Astrocyte of the spinal cord (primary cell): ENCODE results near the gene CAPZA2.

ENCODE experiments used
- DNase-seq: peaks from one replicate; pipeline ENCODE4 v3.0.0; 2011; ENCODE audit warnings: low read depth, low spot score
- H3K4me3 ChIP-seq: 2 replicates; pipeline ENCODE4 v1.5.1; 2011; ENCODE audit warnings: low read depth, mild to moderate bottlenecking, low read length, moderate library complexity
- in situ Hi-C: cut with HindIII; loops from 2 replicates; pipeline ENCODE4 v1.10.0; 2017; ENCODE audit warnings: low sequenced_read_pairs
- TF ChIP-seq, protein P1 (sequence below): IDR thresholded peaks from 2 replicates; pipeline ENCODE4 v1.5.1; 2012; ENCODE audit warnings: low read depth, mild to moderate bottlenecking, low read length, inconsistent platforms

The CAPZA2 gene

DNA sequence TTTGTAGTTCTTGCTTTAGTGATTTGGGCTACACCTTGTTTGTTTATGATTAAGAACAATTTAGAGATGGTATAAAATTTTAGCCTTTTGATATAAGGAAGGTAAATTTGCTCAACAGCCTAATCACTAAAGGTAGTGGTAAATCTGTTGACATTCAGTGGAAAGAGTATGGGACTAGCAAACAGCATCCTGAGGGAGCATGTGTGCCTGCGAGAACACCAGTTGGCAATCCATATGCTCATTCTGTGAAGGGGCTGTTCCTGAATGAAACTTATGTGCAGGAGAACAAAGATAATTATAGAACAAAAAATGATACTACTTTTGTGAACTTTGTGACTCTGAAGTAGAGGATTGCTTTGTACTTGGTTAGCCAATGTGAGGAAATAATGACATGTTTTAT is 44.0 kb downstream of the CAPZA2 start:
- in situ Hi-C loops: no loop called here
- DNase-seq: no peak
- H3K4me3 ChIP-seq: no peak overlapping the region
- TF ChIP-seq, protein P1, sequence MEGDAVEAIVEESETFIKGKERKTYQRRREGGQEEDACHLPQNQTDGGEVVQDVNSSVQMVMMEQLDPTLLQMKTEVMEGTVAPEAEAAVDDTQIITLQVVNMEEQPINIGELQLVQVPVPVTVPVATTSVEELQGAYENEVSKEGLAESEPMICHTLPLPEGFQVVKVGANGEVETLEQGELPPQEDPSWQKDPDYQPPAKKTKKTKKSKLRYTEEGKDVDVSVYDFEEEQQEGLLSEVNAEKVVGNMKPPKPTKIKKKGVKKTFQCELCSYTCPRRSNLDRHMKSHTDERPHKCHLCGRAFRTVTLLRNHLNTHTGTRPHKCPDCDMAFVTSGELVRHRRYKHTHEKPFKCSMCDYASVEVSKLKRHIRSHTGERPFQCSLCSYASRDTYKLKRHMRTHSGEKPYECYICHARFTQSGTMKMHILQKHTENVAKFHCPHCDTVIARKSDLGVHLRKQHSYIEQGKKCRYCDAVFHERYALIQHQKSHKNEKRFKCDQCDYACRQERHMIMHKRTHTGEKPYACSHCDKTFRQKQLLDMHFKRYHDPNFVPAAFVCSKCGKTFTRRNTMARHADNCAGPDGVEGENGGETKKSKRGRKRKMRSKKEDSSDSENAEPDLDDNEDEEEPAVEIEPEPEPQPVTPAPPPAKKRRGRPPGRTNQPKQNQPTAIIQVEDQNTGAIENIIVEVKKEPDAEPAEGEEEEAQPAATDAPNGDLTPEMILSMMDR: no peak

DNA sequence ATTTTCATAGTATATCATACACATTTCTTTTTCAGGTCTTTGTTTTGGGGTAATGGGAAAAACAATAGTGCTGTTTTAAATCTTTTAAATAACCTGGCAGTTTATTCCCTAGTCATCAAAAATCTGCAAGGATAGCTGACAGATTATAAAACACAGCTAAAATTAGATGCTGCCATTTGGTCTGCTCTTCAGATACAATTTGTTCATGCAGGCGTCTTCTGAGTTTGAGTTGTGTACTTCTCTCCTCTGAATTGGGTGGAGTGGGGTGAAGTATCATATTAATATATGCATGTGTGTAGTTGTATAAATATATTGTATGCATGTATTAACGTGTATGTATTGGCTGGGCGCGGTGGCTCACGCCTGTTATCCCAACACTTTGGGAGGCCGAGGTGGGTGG is 48.0 kb downstream of the CAPZA2 start:
- H3K4me3 ChIP-seq: no peak overlapping the region
- TF ChIP-seq, protein P1: no peak
- in situ Hi-C loops: no loop called here
- no peak for DNase-seq

DNA sequence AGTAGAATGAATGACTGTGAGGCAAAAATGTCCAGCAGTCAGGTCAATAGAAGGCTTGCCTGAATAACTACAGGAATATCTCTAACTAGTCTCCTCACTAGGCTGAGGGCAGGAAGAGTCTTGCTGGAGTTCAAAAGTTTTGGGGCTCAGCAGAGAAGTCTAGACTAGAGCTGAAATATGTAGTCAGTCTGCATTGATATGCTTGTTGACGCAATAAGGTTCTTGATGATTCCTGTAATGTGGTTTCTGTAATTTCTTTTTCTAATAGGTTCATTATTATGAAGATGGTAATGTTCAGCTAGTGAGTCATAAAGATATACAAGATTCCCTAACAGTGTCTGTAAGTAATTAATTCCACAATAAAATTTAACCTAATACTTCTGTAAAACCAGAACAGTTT is 49.4 kb downstream of the CAPZA2 start:
- H3K4me3 ChIP-seq: no peak overlapping the region
- in situ Hi-C loops: no loop called here
- DNase-seq: no peak
- TF ChIP-seq, protein P1: no peak

DNA sequence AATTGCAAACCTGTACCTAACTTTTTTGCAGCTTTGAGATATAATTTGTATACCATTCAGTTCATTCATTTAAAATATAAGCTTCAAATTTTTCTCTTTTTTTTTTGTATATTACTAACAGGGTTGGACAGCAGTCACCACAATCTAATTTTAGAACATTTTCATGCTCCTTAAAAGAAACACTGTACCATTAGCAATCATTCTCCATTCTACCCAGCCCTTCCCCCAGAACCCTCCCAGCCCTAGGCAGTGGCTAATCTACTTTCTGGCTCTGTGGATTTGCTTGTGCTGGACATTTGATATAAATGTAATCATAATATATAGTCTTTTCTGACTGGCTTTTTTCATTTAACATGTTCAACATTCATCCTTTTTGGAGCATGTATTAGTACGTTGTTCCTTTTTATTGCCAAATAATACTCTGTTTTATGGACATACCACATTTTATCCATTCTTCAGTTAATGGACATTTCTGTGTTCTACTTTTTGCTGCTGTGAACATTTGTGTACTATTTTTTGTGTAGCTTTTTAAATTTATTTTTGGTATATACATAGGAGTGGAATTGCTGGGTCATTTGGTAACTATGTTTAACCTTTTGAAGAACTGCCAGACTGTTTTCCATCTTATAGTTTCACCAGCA is 50.0 kb downstream of the CAPZA2 start:
- no peak overlapping the region for H3K4me3 ChIP-seq
- in situ Hi-C loops: no loop called here
- DNase-seq: no peak
- TF ChIP-seq, protein P1: no peak

DNA sequence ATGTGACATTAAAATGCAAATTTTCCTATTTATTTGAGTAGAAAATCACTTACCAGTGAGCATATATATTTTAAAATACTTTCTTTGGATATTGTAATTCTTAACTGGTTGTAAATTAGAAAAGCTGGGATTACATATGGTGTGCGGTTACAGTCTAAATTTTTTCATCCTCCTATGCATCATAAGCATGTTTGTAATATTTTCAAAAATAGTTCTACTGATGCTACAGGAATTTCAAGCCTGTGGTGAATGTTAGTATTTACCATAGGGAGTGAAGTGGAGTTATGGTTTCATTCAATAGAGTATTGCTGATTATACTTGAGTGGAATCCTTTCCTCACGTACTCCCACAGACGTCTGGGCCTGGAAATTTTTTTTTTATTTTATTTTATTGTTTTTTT is 56.3 kb downstream of the CAPZA2 start:
- DNase-seq: no peak
- in situ Hi-C loops: no loop called here
- TF ChIP-seq, protein P1: no peak
- no peak overlapping the region for H3K4me3 ChIP-seq

DNA sequence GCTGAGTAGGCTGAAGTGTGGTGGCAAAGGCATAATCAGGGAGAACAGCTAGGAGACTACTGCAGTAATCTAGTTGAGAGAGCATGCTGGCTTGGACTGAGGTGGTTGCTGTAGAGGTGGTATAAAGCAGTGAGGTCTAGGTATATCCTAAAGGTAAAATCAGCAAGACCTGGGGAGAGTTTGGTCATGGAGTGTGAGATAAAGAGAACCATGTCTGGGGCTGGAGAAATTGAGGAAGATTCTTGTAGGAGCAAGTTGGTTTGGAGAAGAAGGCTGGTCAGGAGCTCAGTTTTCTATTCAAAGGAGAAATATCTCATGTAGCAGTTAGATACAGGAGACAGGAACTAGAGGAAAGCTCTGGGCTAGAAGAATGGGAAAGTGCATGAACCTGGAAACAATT is 58.0 kb downstream of the CAPZA2 start:
- no peak for DNase-seq
- TF ChIP-seq, protein P1: no peak
- in situ Hi-C loops: no loop called here

DNA sequence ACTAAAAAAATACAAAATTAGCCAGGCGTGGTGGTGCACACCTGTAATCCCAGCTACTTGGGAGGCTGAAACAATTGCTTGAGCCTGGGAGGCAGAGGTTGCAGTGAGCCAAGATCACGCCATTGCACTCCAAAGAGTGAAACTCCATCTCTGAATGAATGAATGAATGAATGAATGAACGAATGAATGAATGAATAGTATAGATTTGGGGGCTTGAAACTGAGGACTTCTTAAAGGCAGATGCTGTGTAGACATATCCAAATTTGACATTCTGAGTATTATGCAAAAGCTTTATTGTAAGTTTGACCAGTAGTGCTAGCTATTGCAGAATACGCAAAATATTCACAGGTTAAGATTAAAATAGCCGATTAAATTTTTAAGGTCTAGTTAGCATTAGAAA is 60.2 kb downstream of the CAPZA2 start:
- TF ChIP-seq, protein P1: no peak
- no peak overlapping the region for H3K4me3 ChIP-seq
- in situ Hi-C loops: no loop called here
- no peak for DNase-seq

More for the DNA sequence above, 58.0 kb downstream of the CAPZA2 start:
- H3K4me3 ChIP-seq: no peak overlapping the region
